HEK293 (cell line): Measurements from ENCODE around the gene KCNMA1.

Source experiments
- BCL6B ChIP-seq: fragments of 450-650 bp; formaldehyde crosslinking; IDR thresholded peaks from 2 replicates; pipeline ENCODE4 v1.5.1; 2017; ENCODE audit warnings: missing biosample characterization, missing genetic modification characterization
- CTCF ChIP-seq: fragments of 450-650 bp; formaldehyde crosslinking; IDR thresholded peaks from 2 replicates; pipeline ENCODE4 v1.5.1; 2016; ENCODE audit warnings: missing biosample characterization, missing genetic modification characterization
- ZFP3 ChIP-seq: fragments of 450-650 bp; formaldehyde crosslinking; IDR thresholded peaks from 2 replicates; pipeline ENCODE4 v1.5.1; 2016; ENCODE audit warnings: low read depth, missing biosample characterization, missing genetic modification characterization
- ZNF24 ChIP-seq: fragments of 450-650 bp; formaldehyde crosslinking; IDR thresholded peaks from 2 replicates; pipeline ENCODE4 v1.5.1; 2016; ENCODE audit warnings: missing biosample characterization, missing genetic modification characterization
- ZNF274 ChIP-seq, 2 experiments: fragments of 200-500 bp in 1 of 2; fragments of 450-650 bp in 1 of 2; sonication (Bioruptor generic) in 1 of 2; formaldehyde crosslinking in 1 of 2; IDR thresholded peaks; 2 replicates each; pipeline versions ENCODE4 v1.5.1 to v1.6.1; 2014 to 2016; ENCODE audit warnings: borderline replicate concordance in 1 of 2, inconsistent platforms in 1 of 2, low read length in 1 of 2, missing biosample characterization in 1 of 2, missing genetic modification characterization in 1 of 2
- ZNF747 ChIP-seq: fragments of 450-650 bp; formaldehyde crosslinking; IDR thresholded peaks from 2 replicates; pipeline ENCODE4 v1.5.1; 2016; ENCODE audit warnings: missing biosample characterization, missing genetic modification characterization
- TF ChIP-seq, protein P1 (sequence below): fragments of 450-650 bp; formaldehyde crosslinking; IDR thresholded peaks from 2 replicates; pipeline ENCODE4 v1.5.1; 2016; ENCODE audit warnings: missing biosample characterization, missing genetic modification characterization

DNA sequence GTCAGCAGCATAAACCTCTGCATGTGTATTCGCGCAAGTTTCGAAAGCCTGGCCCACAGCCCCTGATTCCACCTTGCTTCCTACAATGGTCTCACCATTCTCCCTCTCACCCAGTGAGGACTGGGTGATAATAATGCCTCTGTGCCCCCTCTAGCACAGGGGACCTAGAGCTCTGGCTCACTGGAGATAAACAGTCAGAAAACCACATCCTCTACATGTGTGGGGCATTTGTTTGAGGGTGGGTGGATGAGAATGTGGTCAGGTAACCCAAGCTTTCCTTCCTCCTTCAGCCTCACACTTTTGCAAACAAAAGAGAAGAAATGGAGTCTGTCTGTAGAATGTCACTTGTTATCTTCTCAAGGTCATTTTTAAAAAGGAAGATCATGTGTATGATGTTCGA lies 373.5 kb downstream of the KCNMA1 start:
- TF ChIP-seq CTCF: no peak
- no peak for TF ChIP-seq ZFP3 (tag by site-specific recombination)
- no peak for TF ChIP-seq ZNF274 (IDR thresholded peaks at IDR 0.05; ENCODE audit: low read length)
- no peak for TF ChIP-seq ZNF274 (tag by site-specific recombination; IDR thresholded peaks at IDR 0.05; ENCODE audit: borderline replicate concordance)
- TF ChIP-seq, protein P1, sequence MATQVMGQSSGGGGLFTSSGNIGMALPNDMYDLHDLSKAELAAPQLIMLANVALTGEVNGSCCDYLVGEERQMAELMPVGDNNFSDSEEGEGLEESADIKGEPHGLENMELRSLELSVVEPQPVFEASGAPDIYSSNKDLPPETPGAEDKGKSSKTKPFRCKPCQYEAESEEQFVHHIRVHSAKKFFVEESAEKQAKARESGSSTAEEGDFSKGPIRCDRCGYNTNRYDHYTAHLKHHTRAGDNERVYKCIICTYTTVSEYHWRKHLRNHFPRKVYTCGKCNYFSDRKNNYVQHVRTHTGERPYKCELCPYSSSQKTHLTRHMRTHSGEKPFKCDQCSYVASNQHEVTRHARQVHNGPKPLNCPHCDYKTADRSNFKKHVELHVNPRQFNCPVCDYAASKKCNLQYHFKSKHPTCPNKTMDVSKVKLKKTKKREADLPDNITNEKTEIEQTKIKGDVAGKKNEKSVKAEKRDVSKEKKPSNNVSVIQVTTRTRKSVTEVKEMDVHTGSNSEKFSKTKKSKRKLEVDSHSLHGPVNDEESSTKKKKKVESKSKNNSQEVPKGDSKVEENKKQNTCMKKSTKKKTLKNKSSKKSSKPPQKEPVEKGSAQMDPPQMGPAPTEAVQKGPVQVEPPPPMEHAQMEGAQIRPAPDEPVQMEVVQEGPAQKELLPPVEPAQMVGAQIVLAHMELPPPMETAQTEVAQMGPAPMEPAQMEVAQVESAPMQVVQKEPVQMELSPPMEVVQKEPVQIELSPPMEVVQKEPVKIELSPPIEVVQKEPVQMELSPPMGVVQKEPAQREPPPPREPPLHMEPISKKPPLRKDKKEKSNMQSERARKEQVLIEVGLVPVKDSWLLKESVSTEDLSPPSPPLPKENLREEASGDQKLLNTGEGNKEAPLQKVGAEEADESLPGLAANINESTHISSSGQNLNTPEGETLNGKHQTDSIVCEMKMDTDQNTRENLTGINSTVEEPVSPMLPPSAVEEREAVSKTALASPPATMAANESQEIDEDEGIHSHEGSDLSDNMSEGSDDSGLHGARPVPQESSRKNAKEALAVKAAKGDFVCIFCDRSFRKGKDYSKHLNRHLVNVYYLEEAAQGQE (tag by site-specific recombination): no peak
- TF ChIP-seq BCL6B (tag by site-specific recombination): no peak
- TF ChIP-seq ZNF747: no peak
- TF ChIP-seq ZNF24: no peak
